Astrocyte (in vitro differentiated cells and primary cell): Measurements from ENCODE around the gene SMTN. TPM values are rescaled to one million over a fixed set of nuclear protein-coding genes. Genes with fewer than 3 reads are reported as not detected.

Experiments
- DNase-seq: peaks from one replicate; pipeline ENCODE4 v3.0.0-alpha.2; 2010; ENCODE audit warnings: low read depth
- FAIRE-seq: peaks from 2 replicates; lab custom pipeline; 2011; peaks lifted over from hg19 to GRCh38; lab: Jason Lieb, UNC
- H2AFZ ChIP-seq: 2 replicates; pipeline ENCODE4 v1.6.0; 2012; ENCODE audit warnings: low read depth, low read length, inconsistent platforms
- H3K27ac ChIP-seq: 2 replicates; pipeline ENCODE4 v1.5.1; 2011; ENCODE audit warnings: low read depth, low read length, inconsistent platforms
- H3K27me3 ChIP-seq: 2 replicates; pipeline ENCODE4 v1.6.0; 2011; ENCODE audit warnings: low read length, inconsistent platforms; ENCODE audit not compliant: insufficient read depth
- H3K36me3 ChIP-seq: 2 replicates; pipeline ENCODE4 v1.5.1; 2011; ENCODE audit warnings: low read length, inconsistent platforms; ENCODE audit not compliant: insufficient read depth
- H3K4me1 ChIP-seq: 2 replicates; pipeline ENCODE4 v1.5.1; 2011; ENCODE audit warnings: low read length, inconsistent platforms; ENCODE audit not compliant: insufficient read depth
- H3K4me2 ChIP-seq: 2 replicates; pipeline ENCODE4 v1.6.0; 2012; ENCODE audit warnings: low read length, inconsistent platforms
- H3K4me3 ChIP-seq: 2 replicates; pipeline ENCODE4 v1.5.1; 2011; ENCODE audit warnings: low read depth, mild to moderate bottlenecking, low read length, inconsistent platforms; ENCODE audit not compliant: insufficient read depth
- H3K79me2 ChIP-seq: 2 replicates; pipeline ENCODE4 v1.6.0; 2012; ENCODE audit warnings: mild to moderate bottlenecking, low read length, inconsistent platforms; ENCODE audit not compliant: insufficient read depth
- H3K9ac ChIP-seq: 2 replicates; pipeline ENCODE4 v1.6.0; 2012; ENCODE audit warnings: mild to moderate bottlenecking, low read length, inconsistent platforms
- H3K9me3 ChIP-seq: 2 replicates; pipeline ENCODE4 v1.5.1; 2012; ENCODE audit warnings: low read depth, mild to moderate bottlenecking, low read length, inconsistent platforms; ENCODE audit not compliant: insufficient read depth
- H4K20me1 ChIP-seq: 2 replicates; pipeline ENCODE4 v1.6.0; 2012; ENCODE audit warnings: low read length, inconsistent platforms; ENCODE audit not compliant: insufficient read depth
- H3K27ac Mint-ChIP-seq: one replicate; pipeline ENCODE4 v1.8.0; 2021; ENCODE audit warnings: mild to moderate bottlenecking, mixed read lengths; ENCODE audit not compliant: unreplicated experiment
- H3K27me3 Mint-ChIP-seq: one replicate; pipeline ENCODE4 v1.8.0; 2021; ENCODE audit warnings: low read depth, mixed read lengths; ENCODE audit not compliant: unreplicated experiment
- H3K36me3 Mint-ChIP-seq: one replicate; pipeline ENCODE4 v1.8.0; 2021; ENCODE audit warnings: low read depth, mixed read lengths; ENCODE audit not compliant: unreplicated experiment
- H3K4me1 Mint-ChIP-seq: one replicate; pipeline ENCODE4 v1.8.0; 2021; ENCODE audit warnings: low read depth, mixed read lengths; ENCODE audit not compliant: unreplicated experiment
- H3K4me3 Mint-ChIP-seq: one replicate; pipeline ENCODE4 v1.8.0; 2021; ENCODE audit warnings: mild to moderate bottlenecking, moderate library complexity, mixed read lengths; ENCODE audit not compliant: unreplicated experiment
- H3K9me3 Mint-ChIP-seq: one replicate; pipeline ENCODE4 v1.8.0; 2021; ENCODE audit warnings: mild to moderate bottlenecking, mixed read lengths; ENCODE audit not compliant: unreplicated experiment
- EZH2 ChIP-seq: IDR thresholded peaks from 2 replicates; pipeline ENCODE4 v1.6.1; 2012; ENCODE audit warnings: mild to moderate bottlenecking, low read length, inconsistent platforms; ENCODE audit not compliant: insufficient read depth
- total RNA-seq: library from RNA; stranded (reverse); gene quantifications from 2 replicates; pipeline ENCODE4 v1.2.1, GENCODE V29; 2021
- TF ChIP-seq, protein P1 (sequence below): IDR thresholded peaks from 2 replicates; pipeline ENCODE4 v1.5.1; 2011; ENCODE audit warnings: low read depth, mild to moderate bottlenecking, inconsistent platforms, low read length, moderate library complexity; ENCODE audit not compliant: insufficient read depth

SMTN gene
- total RNA-seq, 1 donor from 2014 or later = 98.9 TPM

DNA sequence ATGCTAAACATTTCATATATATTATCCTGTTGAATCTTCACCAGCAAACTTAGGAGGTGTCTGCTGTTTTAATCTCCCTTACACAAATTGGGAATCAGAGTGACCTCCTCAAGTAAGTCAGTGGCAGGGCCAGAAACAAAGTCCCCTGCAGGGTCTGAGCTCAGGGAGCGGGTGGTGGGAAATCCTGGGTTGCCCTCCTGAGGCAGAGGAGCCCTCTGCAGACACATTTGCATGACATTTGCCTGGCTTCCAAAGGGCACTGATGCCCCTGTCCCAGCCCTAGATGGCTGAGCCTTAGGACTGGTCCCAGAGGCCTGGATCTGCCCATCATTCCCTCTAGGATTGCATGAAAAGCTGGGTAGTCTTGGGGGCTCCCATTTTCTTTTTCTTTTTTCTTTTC lies 39.5 kb downstream of the SMTN start:
- no peak overlapping the region for H3K27ac Mint-ChIP-seq
- no peak overlapping the region for H3K4me2 ChIP-seq
- no peaks in the 10 kb centered on the region for H3K9me3 ChIP-seq
- peaks cover 7% of the 10 kb centered on the region for H3K27me3 ChIP-seq
- no peak overlapping the region for H3K9ac ChIP-seq
- TF ChIP-seq, protein P1, sequence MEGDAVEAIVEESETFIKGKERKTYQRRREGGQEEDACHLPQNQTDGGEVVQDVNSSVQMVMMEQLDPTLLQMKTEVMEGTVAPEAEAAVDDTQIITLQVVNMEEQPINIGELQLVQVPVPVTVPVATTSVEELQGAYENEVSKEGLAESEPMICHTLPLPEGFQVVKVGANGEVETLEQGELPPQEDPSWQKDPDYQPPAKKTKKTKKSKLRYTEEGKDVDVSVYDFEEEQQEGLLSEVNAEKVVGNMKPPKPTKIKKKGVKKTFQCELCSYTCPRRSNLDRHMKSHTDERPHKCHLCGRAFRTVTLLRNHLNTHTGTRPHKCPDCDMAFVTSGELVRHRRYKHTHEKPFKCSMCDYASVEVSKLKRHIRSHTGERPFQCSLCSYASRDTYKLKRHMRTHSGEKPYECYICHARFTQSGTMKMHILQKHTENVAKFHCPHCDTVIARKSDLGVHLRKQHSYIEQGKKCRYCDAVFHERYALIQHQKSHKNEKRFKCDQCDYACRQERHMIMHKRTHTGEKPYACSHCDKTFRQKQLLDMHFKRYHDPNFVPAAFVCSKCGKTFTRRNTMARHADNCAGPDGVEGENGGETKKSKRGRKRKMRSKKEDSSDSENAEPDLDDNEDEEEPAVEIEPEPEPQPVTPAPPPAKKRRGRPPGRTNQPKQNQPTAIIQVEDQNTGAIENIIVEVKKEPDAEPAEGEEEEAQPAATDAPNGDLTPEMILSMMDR = no peak
- TF ChIP-seq EZH2 = no peak
- no peak overlapping the region for H3K4me3 Mint-ChIP-seq
- peaks cover 22% of the 10 kb centered on the region for H3K27me3 Mint-ChIP-seq
- peaks cover 2% of the 10 kb centered on the region for H3K36me3 Mint-ChIP-seq
- no peaks in the 10 kb centered on the region for H3K79me2 ChIP-seq
- no peak overlapping the region for H3K4me3 ChIP-seq
- peaks cover 3% of the 10 kb centered on the region for H3K4me1 ChIP-seq
- no peaks in the 10 kb centered on the region for H3K9me3 Mint-ChIP-seq
- no peak overlapping the region for H2AFZ ChIP-seq
- H3K4me1 Mint-ChIP-seq = peaks cover 5% of the 10 kb centered on the region
- DNase-seq (no peak), FAIRE-seq (no peak)
- H3K36me3 ChIP-seq = no peaks in the 10 kb centered on the region
- H4K20me1 ChIP-seq = no peaks in the 10 kb centered on the region
- no peak overlapping the region for H3K27ac ChIP-seq

DNA sequence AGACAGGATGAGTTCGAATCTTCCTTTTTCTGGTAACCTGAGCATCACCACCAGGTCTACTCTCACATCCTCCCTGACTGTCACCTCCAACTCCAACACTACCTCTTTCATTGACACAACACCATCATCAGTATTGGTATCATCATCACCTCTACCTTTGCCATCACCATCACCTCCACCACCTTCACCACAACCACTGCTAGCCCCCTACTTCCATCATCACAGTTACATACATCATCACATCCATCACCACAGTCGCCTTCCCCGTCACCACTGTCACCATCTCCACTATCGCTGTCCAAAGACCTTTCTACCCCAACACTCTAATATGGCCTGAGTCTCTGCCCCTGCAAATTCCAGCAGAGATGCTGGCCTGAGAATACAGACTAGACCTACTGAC lies 40.3 kb downstream of the SMTN start:
- Histone ChIP-seq H4K20me1 (no peaks in the 10 kb centered on the region), H3K27ac (no peak overlapping the region), H3K4me3 (no peak overlapping the region), H3K9me3 (no peaks in the 10 kb centered on the region), H3K9ac (no peak overlapping the region), H3K4me2 (no peak overlapping the region), H3K27me3 (peaks cover 7% of the 10 kb centered on the region), H3K79me2 (no peaks in the 10 kb centered on the region), H3K4me1 (peaks cover 3% of the 10 kb centered on the region), H2AFZ (no peak overlapping the region), H3K36me3 (no peaks in the 10 kb centered on the region)
- H3K36me3 Mint-ChIP-seq = peaks cover 2% of the 10 kb centered on the region
- TF ChIP-seq, protein P1 = no peak
- TF ChIP-seq EZH2 = no peak
- no peaks in the 10 kb centered on the region for H3K9me3 Mint-ChIP-seq
- peaks cover 22% of the 10 kb centered on the region for H3K27me3 Mint-ChIP-seq
- H3K4me3 Mint-ChIP-seq = peak overlapping the region; percentile 2
- H3K4me1 Mint-ChIP-seq = peaks cover 5% of the 10 kb centered on the region
- DNase-seq (no peak), FAIRE-seq (no peak)
- H3K27ac Mint-ChIP-seq = no peak overlapping the region

DNA sequence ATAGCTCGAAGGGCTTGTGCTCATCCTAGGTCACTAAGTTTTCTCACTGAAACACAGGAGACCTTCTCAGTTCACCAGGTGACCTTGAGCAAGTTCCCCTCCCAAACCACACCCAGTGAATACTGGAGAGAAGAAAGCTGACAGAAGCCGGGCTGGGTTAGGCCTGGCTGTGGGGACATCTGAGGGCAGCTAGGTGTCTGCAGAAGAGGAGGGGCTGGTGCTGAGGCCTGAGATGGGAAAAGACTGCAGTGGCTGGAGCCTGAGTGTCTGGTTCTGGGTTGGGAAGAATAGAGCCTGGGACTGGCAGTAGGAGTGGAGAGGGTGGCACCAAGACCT lies 41.0 kb downstream of the SMTN start:
- no peak for TF ChIP-seq EZH2
- TF ChIP-seq, protein P1 = no peak
- Mint-ChIP-seq H3K36me3 (peaks cover 2% of the 10 kb centered on the region), H3K27ac (no peak overlapping the region), H3K27me3 (peaks cover 22% of the 10 kb centered on the region), H3K4me1 (peaks cover 5% of the 10 kb centered on the region), H3K4me3 (peak overlapping the region; percentile 79), H3K9me3 (no peaks in the 10 kb centered on the region)
- Histone ChIP-seq H3K9me3 (no peaks in the 10 kb centered on the region), H2AFZ (no peak overlapping the region), H3K27ac (no peak overlapping the region), H3K9ac (no peak overlapping the region), H4K20me1 (no peaks in the 10 kb centered on the region), H3K36me3 (no peaks in the 10 kb centered on the region), H3K27me3 (peaks cover 7% of the 10 kb centered on the region), H3K4me1 (peaks cover 3% of the 10 kb centered on the region), H3K4me2 (no peak overlapping the region), H3K79me2 (no peaks in the 10 kb centered on the region), H3K4me3 (no peak overlapping the region)
- no peak for FAIRE-seq
- no peak for DNase-seq
